GM21737 (cell line): ENCODE data around the gene HSPA1L.

Experiments
- ATAC-seq: cut with Tn5 transposase; IDR thresholded peaks from one replicate; pipeline ENCODE4 v1.9.1; 2021; ENCODE audit warnings: mild to moderate bottlenecking, moderate library complexity; ENCODE audit not compliant: unreplicated experiment

The HSPA1L gene

GRCh38 chr6:31767096-31767645 lies 47.9 kb downstream of the HSPA1L start:
- no peak for ATAC-seq

GRCh38 chr6:31765910-31766794 lies 48.9 kb downstream of the HSPA1L start:
- ATAC-seq = no peak

- no peak for ATAC-seq
Observed at GRCh38 chr6:31765559-31765909, 49.5 kb downstream of the HSPA1L start.

GRCh38 chr6:31764198-31764597 lies 50.9 kb downstream of the HSPA1L start:
- no peak for ATAC-seq

GRCh38 chr6:31763619-31763940 lies 51.5 kb downstream of the HSPA1L start:
- no peak for ATAC-seq

- ATAC-seq = no peak
Observed at GRCh38 chr6:31762878-31763618, 52.0 kb downstream of the HSPA1L start.

- no peak for ATAC-seq
Observed at GRCh38 chr6:31762356-31762755, 52.7 kb downstream of the HSPA1L start, which contains the start of gene SAPCD1. Gene SAPCD1 (plus strand): TSS chr6:31762656. CDS start chr6:31763055, 399 bp downstream.

GRCh38 chr6:31761343-31761742 lies 53.7 kb downstream of the HSPA1L start:
- no peak for ATAC-seq

- no peak for ATAC-seq
Observed at GRCh38 chr6:31760790-31761189, 54.3 kb downstream of the HSPA1L start.
